MM.1S (cell line): ENCODE results near the gene SH3GL3.

Experiments
- CTCF ChIP-seq: fragments of 300-600 bp; sonication (generic); IDR thresholded peaks from 2 replicates; pipeline ENCODE4 v1.5.1; 2016; ENCODE audit warnings: antibody characterized with exemption, low read length, mixed read lengths
- EZH2 ChIP-seq: fragments of 300-600 bp; sonication (generic); optimal IDR thresholded peaks from 2 replicates; pipeline ENCODE3; 2017; ENCODE audit warnings: low read depth, mild to moderate bottlenecking, antibody characterized with exemption, low read length, mixed read lengths

- no peak for TF ChIP-seq CTCF
- no peak for TF ChIP-seq EZH2
These were observed 207.5 kb downstream of the SH3GL3 start for GRCh38 chr15:83654379-83655236.
